Measurements from ENCODE around the gene ITPA.

The ITPA gene

GRCh38 chr20:3168829-3169590 is 40.3 kb upstream of the ITPA start:
- no peak for TF ChIP-seq CTCF (IDR thresholded peaks at IDR 0.05; ENCODE audit: low read depth, low read length)
- DNase-seq (ENCODE audit: extremely low read depth, low read depth), result no peak

- DNase-seq (ENCODE audit: extremely low read depth, low read depth), result no peak
- TF ChIP-seq CTCF (IDR thresholded peaks at IDR 0.05; ENCODE audit: low read depth, low read length), result no peak
These were observed 37.7 kb upstream of the ITPA start for GRCh38 chr20:3171391-3172125.

- TF ChIP-seq CTCF (IDR thresholded peaks at IDR 0.05; ENCODE audit: low read depth, low read length), result no peak
- no peak for DNase-seq (ENCODE audit: extremely low read depth, low read depth)
These were observed 37.0 kb upstream of the ITPA start for GRCh38 chr20:3172126-3172932.

GRCh38 chr20:3172933-3173609 is 36.2 kb upstream of the ITPA start, which contains the start of gene LZTS3:
LZTS3 (minus strand) TSS chr20:3173549; CDS start chr20:3167163, 6,386 bp downstream.
- DNase-seq (ENCODE audit: extremely low read depth, low read depth), result no peak
- no peak for TF ChIP-seq CTCF (IDR thresholded peaks at IDR 0.05; ENCODE audit: low read depth, low read length)

GRCh38 chr20:3173610-3174441 is 35.5 kb upstream of the ITPA start:
- TF ChIP-seq CTCF (IDR thresholded peaks at IDR 0.05; ENCODE audit: low read depth, low read length), result peak; percentile 8
- peak; percentile 48 for DNase-seq (ENCODE audit: extremely low read depth, low read depth)

GRCh38 chr20:3174442-3175261 is 34.6 kb upstream of the ITPA start:
- no peak for DNase-seq (ENCODE audit: extremely low read depth, low read depth)
- no peak for TF ChIP-seq CTCF (IDR thresholded peaks at IDR 0.05; ENCODE audit: low read depth, low read length)
